Stimulated activated naive CD4-positive, alpha-beta T cell treated with Interleukin-2 at 50 U/mL for 16 hours (primary cell): ENCODE results near the gene SAMD11.

Source experiments
- DNase-seq: peaks from one replicate; lab custom pipeline; 2025; lab: John Stamatoyannopoulos, UW

The SAMD11 gene

GRCh38 chr1:963746-964525 lies 40.2 kb downstream of the SAMD11 start:
- DNase-seq, result no peak

- no peak for DNase-seq
Measured at GRCh38 chr1:964691-965525, 41.2 kb downstream of the SAMD11 start.

GRCh38 chr1:965526-966134 lies 41.9 kb downstream of the SAMD11 start:
- no peak for DNase-seq

GRCh38 chr1:966135-966703 lies 42.5 kb downstream of the SAMD11 start, which contains the start of gene PLEKHN1:
Gene PLEKHN1, plus strand, starts transcription at chr1:966482. Its CDS starts 50 bp downstream, at chr1:966532.
- DNase-seq, result no peak

GRCh38 chr1:966704-967300 lies 43.1 kb downstream of the SAMD11 start:
- peak; percentile 83 for DNase-seq

GRCh38 chr1:967466-968343 lies 44.0 kb downstream of the SAMD11 start:
- no peak for DNase-seq

GRCh38 chr1:969260-969855 lies 45.6 kb downstream of the SAMD11 start:
- no peak for DNase-seq

- no peak for DNase-seq
Measured at GRCh38 chr1:970242-970972, 46.7 kb downstream of the SAMD11 start.

GRCh38 chr1:970973-971730 lies 47.4 kb downstream of the SAMD11 start:
- DNase-seq, result no peak

- no peak for DNase-seq
Measured at GRCh38 chr1:971751-972506, 48.2 kb downstream of the SAMD11 start.

GRCh38 chr1:972726-973458 lies 49.2 kb downstream of the SAMD11 start:
- DNase-seq, result no peak

GRCh38 chr1:973459-974292 lies 50.0 kb downstream of the SAMD11 start:
- DNase-seq, result no peak

- DNase-seq, result no peak
Measured at GRCh38 chr1:974293-974640, 50.5 kb downstream of the SAMD11 start.

GRCh38 chr1:974687-975328 lies 51.1 kb downstream of the SAMD11 start:
- no peak for DNase-seq

- no peak for DNase-seq
Measured at GRCh38 chr1:975365-975764, 51.6 kb downstream of the SAMD11 start.
